GM19025 (cell line): ENCODE results near the gene PPP5C.
"Not testable (repeated sequence)": the region's sequence is repeated elsewhere in the genome, so short reads cannot be mapped to it uniquely, and the experiment has no call there.

Source experiments
- ATAC-seq: cut with Tn5 transposase; IDR thresholded peaks from one replicate; pipeline ENCODE4 v1.9.1; 2021; ENCODE audit warnings: mild to moderate bottlenecking, low read depth, moderate library complexity; ENCODE audit not compliant: unreplicated experiment

PPP5C gene

GRCh38 chr19:46426035-46426505 lies 79.2 kb downstream of the PPP5C start:
- ATAC-seq = no peak

GRCh38 chr19:46426506-46427162 lies 79.7 kb downstream of the PPP5C start:
- ATAC-seq = no peak

- no peak for ATAC-seq
Observed at GRCh38 chr19:46427518-46428045, 80.7 kb downstream of the PPP5C start.

- no peak for ATAC-seq
Observed at GRCh38 chr19:46428239-46429135, 81.6 kb downstream of the PPP5C start, which contains the start of gene PNMA8C. Gene PNMA8C (minus strand): TSS chr19:46428936. CDS start chr19:46428359, 577 bp downstream.

- ATAC-seq = no peak
Observed at GRCh38 chr19:46429999-46430398, 83.1 kb downstream of the PPP5C start.

- ATAC-seq = no peak
Observed at GRCh38 chr19:46431824-46432223, 84.9 kb downstream of the PPP5C start.

- not testable (repeated sequence) for ATAC-seq
Observed at GRCh38 chr19:46433470-46433869, 86.6 kb downstream of the PPP5C start.

- no peak for ATAC-seq
Observed at GRCh38 chr19:46435009-46435408, 88.1 kb downstream of the PPP5C start.

GRCh38 chr19:46435689-46436088 lies 88.8 kb downstream of the PPP5C start:
- ATAC-seq = not testable (repeated sequence)
